Measurements from ENCODE around the gene SLC34A3.

DNA sequence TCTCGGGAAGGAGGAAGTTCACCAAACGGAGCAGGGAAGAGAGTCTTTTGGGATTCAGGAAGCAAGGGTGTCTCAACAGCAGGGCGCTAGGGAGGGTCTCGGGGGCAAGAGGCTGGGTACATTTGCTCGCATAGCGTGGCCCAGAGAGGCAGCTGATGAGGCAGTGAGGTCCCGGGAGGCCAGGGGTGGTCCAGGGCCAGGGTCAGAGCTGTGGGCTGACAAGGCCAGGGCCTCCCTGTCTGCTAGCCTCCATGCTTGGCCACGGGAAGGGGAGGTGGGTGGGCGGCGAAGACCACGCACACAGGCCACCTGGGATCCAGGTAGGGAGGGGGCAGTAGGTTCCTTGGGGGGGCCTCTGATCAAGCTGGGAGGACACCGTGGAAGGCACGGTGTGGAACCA, 19.2 kb upstream of the SLC34A3 start:
- TF ChIP-seq TAF1 (IDR thresholded peaks at IDR 0.05; ENCODE audit: borderline replicate concordance, insufficient read depth, low read length): no peak
- TF ChIP-seq, protein P1, sequence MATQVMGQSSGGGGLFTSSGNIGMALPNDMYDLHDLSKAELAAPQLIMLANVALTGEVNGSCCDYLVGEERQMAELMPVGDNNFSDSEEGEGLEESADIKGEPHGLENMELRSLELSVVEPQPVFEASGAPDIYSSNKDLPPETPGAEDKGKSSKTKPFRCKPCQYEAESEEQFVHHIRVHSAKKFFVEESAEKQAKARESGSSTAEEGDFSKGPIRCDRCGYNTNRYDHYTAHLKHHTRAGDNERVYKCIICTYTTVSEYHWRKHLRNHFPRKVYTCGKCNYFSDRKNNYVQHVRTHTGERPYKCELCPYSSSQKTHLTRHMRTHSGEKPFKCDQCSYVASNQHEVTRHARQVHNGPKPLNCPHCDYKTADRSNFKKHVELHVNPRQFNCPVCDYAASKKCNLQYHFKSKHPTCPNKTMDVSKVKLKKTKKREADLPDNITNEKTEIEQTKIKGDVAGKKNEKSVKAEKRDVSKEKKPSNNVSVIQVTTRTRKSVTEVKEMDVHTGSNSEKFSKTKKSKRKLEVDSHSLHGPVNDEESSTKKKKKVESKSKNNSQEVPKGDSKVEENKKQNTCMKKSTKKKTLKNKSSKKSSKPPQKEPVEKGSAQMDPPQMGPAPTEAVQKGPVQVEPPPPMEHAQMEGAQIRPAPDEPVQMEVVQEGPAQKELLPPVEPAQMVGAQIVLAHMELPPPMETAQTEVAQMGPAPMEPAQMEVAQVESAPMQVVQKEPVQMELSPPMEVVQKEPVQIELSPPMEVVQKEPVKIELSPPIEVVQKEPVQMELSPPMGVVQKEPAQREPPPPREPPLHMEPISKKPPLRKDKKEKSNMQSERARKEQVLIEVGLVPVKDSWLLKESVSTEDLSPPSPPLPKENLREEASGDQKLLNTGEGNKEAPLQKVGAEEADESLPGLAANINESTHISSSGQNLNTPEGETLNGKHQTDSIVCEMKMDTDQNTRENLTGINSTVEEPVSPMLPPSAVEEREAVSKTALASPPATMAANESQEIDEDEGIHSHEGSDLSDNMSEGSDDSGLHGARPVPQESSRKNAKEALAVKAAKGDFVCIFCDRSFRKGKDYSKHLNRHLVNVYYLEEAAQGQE (IDR thresholded peaks at IDR 0.05; ENCODE audit: insufficient read depth in 1 of 2, low read depth in 2 of 2, low read length in 2 of 2): no peak
- no peak for TF ChIP-seq POLR2AphosphoS5 (IDR thresholded peaks at IDR 0.05; ENCODE audit: low read depth, low read length)
- no peak for TF ChIP-seq SIN3A (IDR thresholded peaks at IDR 0.05; ENCODE audit: borderline replicate concordance, insufficient read depth, low read length)
- no peak for TF ChIP-seq FOXP2 (optimal IDR thresholded peaks at IDR 0.05; ENCODE audit: borderline replicate concordance, extremely low read depth, extremely low read length, insufficient read depth)

Measured in PFSK-1 (cell line).